ENCODE data around the gene ELMO1. TPM values are rescaled to one million over a fixed set of nuclear protein-coding genes. Genes with fewer than 3 reads are reported as not detected.

Gene ELMO1
- total RNA-seq, 1 experiment from 2014 or later: 1.1 TPM

GRCh38 chr7:37212051-37212450 lies 236.6 kb downstream of the ELMO1 start:
- H3K9me2 ChIP-seq (ENCODE audit: insufficient read depth): no peaks in the 10 kb centered on the region
- ChIA-PET CTCF (no interaction called here), POLR2A (no interaction called here), RAD21 (ENCODE audit: low non-redundant PET in 1 of 2, low total read pairs in 2 of 2, uncharacterized antibody in 2 of 2, unreplicated experiment in 2 of 2) (no interaction called here)
- ATAC-seq (no peak), DNase-seq (ENCODE audit: low read depth, low spot score) (no peak)
- no peaks in the 10 kb centered on the region for H4K20me1 ChIP-seq (ENCODE audit: insufficient read depth)
- no peaks in the 10 kb centered on the region for H3K79me2 ChIP-seq (ENCODE audit: insufficient read depth, low read length)
- H3K9ac ChIP-seq (ENCODE audit: low read length): no peak overlapping the region
- no peak overlapping the region for H3K27ac ChIP-seq (ENCODE audit: low read depth, low read length)
- H3K4me3 ChIP-seq (replicated peaks in 1 of 2; ENCODE audit: low read depth in 1 of 2, low read length in 2 of 2): no peak overlapping the region
- intact Hi-C loops (cut with micrococcal nuclease): no loop called here
- H3K36me3 ChIP-seq (ENCODE audit: control insufficient read depth in 1 of 2, insufficient read depth in 2 of 2, low read length in 2 of 2): no peaks in the 10 kb centered on the region
- H3K4me1 ChIP-seq (ENCODE audit: control insufficient read depth in 1 of 2, insufficient read depth in 2 of 2, low read length in 2 of 2): no peaks in the 10 kb centered on the region
- H3K9me3 ChIP-seq (ENCODE audit: control insufficient read depth in 1 of 2, insufficient read depth in 1 of 2, low read depth in 1 of 2, low read length in 2 of 2): no peaks in the 10 kb centered on the region
- no peak overlapping the region for H2AFZ ChIP-seq (ENCODE audit: low read depth, low read length, poor library complexity, severe bottlenecking)
- no TSS peak for BruUV-seq (replicated peaks)
- H3K4me2 ChIP-seq (ENCODE audit: low read length): no peak overlapping the region
- TF ChIP-seq POLR2A (IDR thresholded peaks at IDR 0.05; ENCODE audit: borderline replicate concordance, extremely low read depth, insufficient read depth, insufficient read length): no peak
- no peak for TF ChIP-seq CBX3 (IDR thresholded peaks at IDR 0.05; ENCODE audit: low read depth)
- TF ChIP-seq REST (IDR thresholded peaks at IDR 0.05; ENCODE audit: low read depth): no peak
- peaks cover 25% of the 10 kb centered on the region for H3K27me3 ChIP-seq (ENCODE audit: insufficient read depth, low read length)

GRCh38 chr7:37211097-37211880 lies 237.4 kb downstream of the ELMO1 start:
- no peaks in the 10 kb centered on the region for H3K4me1 ChIP-seq (ENCODE audit: control insufficient read depth in 1 of 2, insufficient read depth in 2 of 2, low read length in 2 of 2)
- no peaks in the 10 kb centered on the region for H3K9me2 ChIP-seq (ENCODE audit: insufficient read depth)
- H3K27ac ChIP-seq (ENCODE audit: low read depth, low read length): no peak overlapping the region
- H4K20me1 ChIP-seq (ENCODE audit: insufficient read depth): no peaks in the 10 kb centered on the region
- POLR2A ChIA-PET: no interaction called here
- H3K4me2 ChIP-seq (ENCODE audit: low read length): no peak overlapping the region
- CTCF ChIA-PET: no interaction called here
- DNase-seq (ENCODE audit: low read depth, low spot score) (no peak), ATAC-seq (no peak)
- BruUV-seq (replicated peaks): no TSS peak
- no peak overlapping the region for H3K4me3 ChIP-seq (replicated peaks in 1 of 2; ENCODE audit: low read depth in 1 of 2, low read length in 2 of 2)
- no peak overlapping the region for H3K9ac ChIP-seq (ENCODE audit: low read length)
- intact Hi-C loops (cut with micrococcal nuclease): loop anchor here (2.0 kb wide), 1 partner anchor 142 kb away; no protein-coding TSS in a partner anchor
- no peaks in the 10 kb centered on the region for H3K79me2 ChIP-seq (ENCODE audit: insufficient read depth, low read length)
- H3K9me3 ChIP-seq (ENCODE audit: control insufficient read depth in 1 of 2, insufficient read depth in 1 of 2, low read depth in 1 of 2, low read length in 2 of 2): no peaks in the 10 kb centered on the region
- peaks cover 18% of the 10 kb centered on the region; the same call in 1 of the 2 replicates for H3K27me3 ChIP-seq (ENCODE audit: insufficient read depth, low read length)
- no peaks in the 10 kb centered on the region for H3K36me3 ChIP-seq (ENCODE audit: control insufficient read depth in 1 of 2, insufficient read depth in 2 of 2, low read length in 2 of 2)
- RAD21 ChIA-PET (ENCODE audit: low non-redundant PET in 1 of 2, low total read pairs in 2 of 2, uncharacterized antibody in 2 of 2, unreplicated experiment in 2 of 2): no interaction called here
- no peak overlapping the region for H2AFZ ChIP-seq (ENCODE audit: low read depth, low read length, poor library complexity, severe bottlenecking)
- TF ChIP-seq ATF3 (IDR thresholded peaks at IDR 0.05) (no peak), SP1 (IDR thresholded peaks at IDR 0.05; ENCODE audit: low read depth) (no peak), CTCF (IDR thresholded peaks at IDR 0.05 in 2 of 3, conservative IDR thresholded peaks at IDR 0.05 in 1 of 3; ENCODE audit: borderline replicate concordance in 1 of 3, insufficient read depth in 1 of 3, low read depth in 2 of 3, low read length in 2 of 3) (no peak), POLR2A (IDR thresholded peaks at IDR 0.05; ENCODE audit: borderline replicate concordance, extremely low read depth, insufficient read depth, insufficient read length) (no peak), CBX3 (IDR thresholded peaks at IDR 0.05; ENCODE audit: low read depth) (no peak), TCF7L2 (IDR thresholded peaks at IDR 0.05; ENCODE audit: borderline replicate concordance, extremely low read depth, insufficient read depth, insufficient read length) (no peak), MAX (IDR thresholded peaks at IDR 0.05) (no peak), ELF1 (IDR thresholded peaks at IDR 0.05; ENCODE audit: borderline replicate concordance, low read depth) (no peak), SIN3A (IDR thresholded peaks at IDR 0.05; ENCODE audit: low read depth) (no peak), ZFX (IDR thresholded peaks at IDR 0.05) (no peak), CEBPB (IDR thresholded peaks at IDR 0.05; ENCODE audit: low read depth) (no peak), EZH2phosphoT487 (IDR thresholded peaks at IDR 0.05; ENCODE audit: borderline replicate concordance) (no peak), FOSL1 (IDR thresholded peaks at IDR 0.05; ENCODE audit: low read depth) (no peak)
